Measurements from ENCODE around the gene CIB2. TPM values are rescaled to one million over a fixed set of nuclear protein-coding genes. Genes with fewer than 3 reads are reported as not detected.

Gene CIB2
- total and polyA plus RNA-seq, 2 experiments from 2014 or later, result 59.5 to 64.4 TPM

DNA sequence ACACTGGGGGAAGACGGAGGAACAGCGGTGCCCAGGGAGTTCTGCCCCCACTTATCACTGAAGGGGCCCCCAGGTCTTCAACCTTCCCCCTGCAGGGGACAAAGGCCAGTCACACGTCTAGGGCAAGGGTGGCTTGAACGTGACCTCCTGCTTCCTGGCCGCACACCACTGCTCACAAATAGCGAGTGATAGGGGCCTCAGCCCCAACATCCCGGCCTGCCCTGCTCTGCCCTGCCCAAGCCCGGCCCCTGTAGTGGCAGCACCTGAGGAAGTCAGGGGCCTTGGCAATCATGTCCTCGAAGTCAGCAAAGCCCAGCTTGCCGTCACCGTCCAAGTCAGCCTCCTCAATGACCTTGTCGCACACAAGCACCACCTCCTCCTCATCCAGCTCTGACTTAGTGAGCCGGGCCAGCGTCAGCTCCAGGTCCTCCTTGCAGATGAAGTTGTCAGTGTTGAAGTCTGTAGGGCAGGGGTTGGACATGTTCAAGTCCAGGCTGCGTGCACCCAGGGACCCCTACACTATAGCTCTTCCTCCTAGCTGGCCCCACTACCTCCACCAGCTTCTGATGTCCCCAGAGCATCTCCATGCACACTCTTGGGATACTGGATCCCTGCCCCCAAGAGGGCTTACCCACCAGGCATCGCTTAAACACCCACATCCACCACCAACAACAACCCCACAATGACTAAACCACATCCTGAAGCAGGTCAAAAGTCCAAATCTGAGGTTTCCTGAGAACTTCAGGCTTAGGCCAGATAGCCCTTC lies 25.6 kb downstream of the CIB2 start:
- Histone ChIP-seq H3K27ac (ENCODE audit: low read depth) (no peak overlapping the region), H3K36me3 (ENCODE audit: insufficient read depth) (no peaks in the 10 kb centered on the region), H4K20me1 (replicated peaks; ENCODE audit: insufficient read depth) (no peaks in the 10 kb centered on the region), H3K9me2 (ENCODE audit: insufficient read depth) (no peaks in the 10 kb centered on the region), H3K4me1 (ENCODE audit: insufficient read depth) (no peaks in the 10 kb centered on the region), H3K4me3 (no peak overlapping the region), H3K27me3 (ENCODE audit: insufficient read depth) (no peaks in the 10 kb centered on the region), H2AFZ (no peak overlapping the region), H3K4me2 (no peak overlapping the region), H3K79me2 (replicated peaks; ENCODE audit: insufficient read depth) (no peaks in the 10 kb centered on the region), H3F3A (replicated peaks; ENCODE audit: low read depth) (no peaks in the 10 kb centered on the region)
- TF ChIP-seq POLR2AphosphoS5 (IDR thresholded peaks at IDR 0.05; ENCODE audit: low read depth), result no peak
- TF ChIP-seq JUNB (IDR thresholded peaks at IDR 0.05; ENCODE audit: unreplicated experiment), result no peak
- TF ChIP-seq, protein P1, sequence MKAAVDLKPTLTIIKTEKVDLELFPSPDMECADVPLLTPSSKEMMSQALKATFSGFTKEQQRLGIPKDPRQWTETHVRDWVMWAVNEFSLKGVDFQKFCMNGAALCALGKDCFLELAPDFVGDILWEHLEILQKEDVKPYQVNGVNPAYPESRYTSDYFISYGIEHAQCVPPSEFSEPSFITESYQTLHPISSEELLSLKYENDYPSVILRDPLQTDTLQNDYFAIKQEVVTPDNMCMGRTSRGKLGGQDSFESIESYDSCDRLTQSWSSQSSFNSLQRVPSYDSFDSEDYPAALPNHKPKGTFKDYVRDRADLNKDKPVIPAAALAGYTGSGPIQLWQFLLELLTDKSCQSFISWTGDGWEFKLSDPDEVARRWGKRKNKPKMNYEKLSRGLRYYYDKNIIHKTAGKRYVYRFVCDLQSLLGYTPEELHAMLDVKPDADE (IDR thresholded peaks at IDR 0.05), result no peak
- TF ChIP-seq, protein P2, sequence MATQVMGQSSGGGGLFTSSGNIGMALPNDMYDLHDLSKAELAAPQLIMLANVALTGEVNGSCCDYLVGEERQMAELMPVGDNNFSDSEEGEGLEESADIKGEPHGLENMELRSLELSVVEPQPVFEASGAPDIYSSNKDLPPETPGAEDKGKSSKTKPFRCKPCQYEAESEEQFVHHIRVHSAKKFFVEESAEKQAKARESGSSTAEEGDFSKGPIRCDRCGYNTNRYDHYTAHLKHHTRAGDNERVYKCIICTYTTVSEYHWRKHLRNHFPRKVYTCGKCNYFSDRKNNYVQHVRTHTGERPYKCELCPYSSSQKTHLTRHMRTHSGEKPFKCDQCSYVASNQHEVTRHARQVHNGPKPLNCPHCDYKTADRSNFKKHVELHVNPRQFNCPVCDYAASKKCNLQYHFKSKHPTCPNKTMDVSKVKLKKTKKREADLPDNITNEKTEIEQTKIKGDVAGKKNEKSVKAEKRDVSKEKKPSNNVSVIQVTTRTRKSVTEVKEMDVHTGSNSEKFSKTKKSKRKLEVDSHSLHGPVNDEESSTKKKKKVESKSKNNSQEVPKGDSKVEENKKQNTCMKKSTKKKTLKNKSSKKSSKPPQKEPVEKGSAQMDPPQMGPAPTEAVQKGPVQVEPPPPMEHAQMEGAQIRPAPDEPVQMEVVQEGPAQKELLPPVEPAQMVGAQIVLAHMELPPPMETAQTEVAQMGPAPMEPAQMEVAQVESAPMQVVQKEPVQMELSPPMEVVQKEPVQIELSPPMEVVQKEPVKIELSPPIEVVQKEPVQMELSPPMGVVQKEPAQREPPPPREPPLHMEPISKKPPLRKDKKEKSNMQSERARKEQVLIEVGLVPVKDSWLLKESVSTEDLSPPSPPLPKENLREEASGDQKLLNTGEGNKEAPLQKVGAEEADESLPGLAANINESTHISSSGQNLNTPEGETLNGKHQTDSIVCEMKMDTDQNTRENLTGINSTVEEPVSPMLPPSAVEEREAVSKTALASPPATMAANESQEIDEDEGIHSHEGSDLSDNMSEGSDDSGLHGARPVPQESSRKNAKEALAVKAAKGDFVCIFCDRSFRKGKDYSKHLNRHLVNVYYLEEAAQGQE (IDR thresholded peaks at IDR 0.05; ENCODE audit: unreplicated experiment), result no peak
- ATAC-seq (no peak), DNase-seq (ENCODE audit: low spot score) (no peak)
- Mint-ChIP-seq H3K36me3 (ENCODE audit: low read depth) (peaks cover 10% of the 10 kb centered on the region; the same call in 2 of the 3 replicates), H3K4me3 (no peak overlapping the region), H3K27me3 (ENCODE audit: insufficient read depth, low read depth, poor library complexity) (peaks cover 11% of the 10 kb centered on the region), H3K9me3 (no peaks in the 10 kb centered on the region; the same call in 2 of the 3 replicates), H3K27ac (no peak overlapping the region), H3K4me1 (peaks cover 5% of the 10 kb centered on the region)

DNA sequence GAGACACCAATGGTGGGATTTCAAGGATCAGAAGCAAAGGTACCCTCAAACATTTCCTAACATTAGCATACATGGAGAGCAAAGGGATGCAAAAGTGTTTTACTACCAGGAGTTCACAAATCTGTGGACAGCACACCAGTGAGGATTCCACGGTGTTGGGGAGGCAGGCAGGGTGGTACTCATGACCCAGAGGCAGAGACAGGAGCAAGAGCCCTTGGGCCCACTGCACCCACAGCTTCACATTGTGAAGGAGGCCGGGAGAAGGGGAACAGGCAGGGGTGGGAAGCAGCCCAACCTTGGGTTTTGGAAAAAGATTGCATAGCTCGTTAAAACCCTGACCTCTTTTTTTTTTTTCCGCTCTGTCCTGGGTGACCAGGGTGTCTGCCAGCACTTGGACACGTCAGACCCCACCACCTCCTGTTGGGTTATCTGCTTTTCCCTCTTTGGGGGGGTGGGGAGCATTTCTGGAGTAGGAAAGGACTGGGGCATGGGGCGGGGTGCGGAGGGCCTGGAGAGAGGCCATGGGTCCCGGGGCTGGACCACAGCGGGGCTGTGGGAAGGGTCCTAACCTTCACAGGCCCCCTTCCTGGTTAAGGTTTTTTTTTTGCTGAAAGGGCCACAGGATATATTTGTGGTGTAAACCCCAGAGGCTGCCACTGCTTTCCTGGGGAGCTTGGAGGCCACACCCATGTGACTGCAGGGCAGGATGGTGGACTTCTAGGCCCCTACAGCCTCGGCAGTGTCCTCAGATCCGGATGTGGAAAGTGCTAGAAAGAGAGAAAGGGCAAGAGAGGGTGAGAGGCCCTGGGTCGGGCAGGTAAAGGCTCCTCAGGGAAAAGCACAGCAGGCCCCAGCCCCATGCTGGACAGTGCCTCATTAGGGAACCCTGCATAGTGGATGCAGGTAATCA lies 26.4 kb downstream of the CIB2 start:
- H3K4me2 ChIP-seq, result no peak overlapping the region
- no peak overlapping the region for H3K27ac ChIP-seq (ENCODE audit: low read depth)
- H3K4me1 ChIP-seq (ENCODE audit: insufficient read depth), result no peaks in the 10 kb centered on the region
- H3K36me3 Mint-ChIP-seq (ENCODE audit: low read depth), result peaks cover 10% of the 10 kb centered on the region; the same call in 2 of the 3 replicates
- no peaks in the 10 kb centered on the region for H4K20me1 ChIP-seq (replicated peaks; ENCODE audit: insufficient read depth)
- no peaks in the 10 kb centered on the region for H3K27me3 ChIP-seq (ENCODE audit: insufficient read depth)
- ATAC-seq (no peak), DNase-seq (ENCODE audit: low spot score) (no peak)
- no peaks in the 10 kb centered on the region for H3K9me2 ChIP-seq (ENCODE audit: insufficient read depth)
- H3K4me3 ChIP-seq, result no peak overlapping the region
- no peak overlapping the region for H2AFZ ChIP-seq
- H3K4me3 Mint-ChIP-seq, result no peak overlapping the region
- H3K36me3 ChIP-seq (ENCODE audit: insufficient read depth), result no peaks in the 10 kb centered on the region
- peaks cover 11% of the 10 kb centered on the region for H3K27me3 Mint-ChIP-seq (ENCODE audit: insufficient read depth, low read depth, poor library complexity)
- peaks cover 5% of the 10 kb centered on the region for H3K4me1 Mint-ChIP-seq
- no peak overlapping the region for H3K27ac Mint-ChIP-seq
- H3K79me2 ChIP-seq (replicated peaks; ENCODE audit: insufficient read depth), result no peaks in the 10 kb centered on the region
- H3F3A ChIP-seq (replicated peaks; ENCODE audit: low read depth), result no peaks in the 10 kb centered on the region
- H3K9me3 Mint-ChIP-seq, result no peaks in the 10 kb centered on the region; the same call in 2 of the 3 replicates
- TF ChIP-seq EZH2 (IDR thresholded peaks at IDR 0.05; ENCODE audit: low read depth, unreplicated experiment) (no peak), ZNF114 (CRISPR knock-in tag; IDR thresholded peaks at IDR 0.05) (no peak), CREB1 (CRISPR knock-in tag; IDR thresholded peaks at IDR 0.05; ENCODE audit: low read depth) (no peak), STAT1 (IDR thresholded peaks at IDR 0.05; ENCODE audit: unreplicated experiment) (no peak), NANOG (IDR thresholded peaks at IDR 0.05; ENCODE audit: borderline replicate concordance) (no peak), POLR2AphosphoS5 (IDR thresholded peaks at IDR 0.05; ENCODE audit: low read depth) (no peak), EZH2phosphoT487 (IDR thresholded peaks at IDR 0.05; ENCODE audit: unreplicated experiment) (no peak)
- TF ChIP-seq, protein P1 (IDR thresholded peaks at IDR 0.05), result no peak
- TF ChIP-seq, protein P2 (IDR thresholded peaks at IDR 0.05; ENCODE audit: unreplicated experiment), result no peak

Data from GM23338 (cell line).